Activated T-helper 17 cell treated with anti-CD3 and anti-CD28 coated beads, Interleukin-2, amount 50 U/mL, for 72 hours (primary cell): ENCODE data around the gene ATRIP. TPM values are rescaled to one million over a fixed set of nuclear protein-coding genes. Genes with fewer than 3 reads are reported as not detected.

Source experiments
- ATAC-seq: fragments of 150-1000 bp; cut with Tn5 transposase; replicated peaks from 2 replicates; pipeline ENCODE4 v1.10.0; 2021; ENCODE audit warnings: mild to moderate bottlenecking, moderate library complexity
- H3K27ac Mint-ChIP-seq: one replicate; pipeline ENCODE4 v1.8.0; 2022; ENCODE audit warnings: mixed read lengths
- H3K27me3 Mint-ChIP-seq: one replicate; pipeline ENCODE4 v1.8.0; 2022; ENCODE audit warnings: mixed read lengths
- H3K36me3 Mint-ChIP-seq: one replicate; pipeline ENCODE4 v1.8.0; 2022; ENCODE audit warnings: low read depth, mild to moderate bottlenecking, mixed read lengths
- H3K4me1 Mint-ChIP-seq: one replicate; pipeline ENCODE4 v1.8.0; 2022; ENCODE audit warnings: mixed read lengths
- H3K4me3 Mint-ChIP-seq: one replicate; pipeline ENCODE4 v1.8.0; 2022; ENCODE audit warnings: mild to moderate bottlenecking, mixed read lengths
- H3K9me3 Mint-ChIP-seq: one replicate; pipeline ENCODE4 v1.8.0; 2022; ENCODE audit warnings: mixed read lengths
- total RNA-seq, 2 donors: library from RNA; stranded (reverse); gene quantifications; one replicate each; pipeline ENCODE4 v1.2.3, GENCODE V29; 2022

Gene ATRIP
- total RNA-seq, 2 donors from 2014 or later = 10.5 to 14.9 TPM

- Mint-ChIP-seq H3K4me3 (no peak overlapping the region), H3K9me3 (no peaks in the 10 kb centered on the region), H3K4me1 (no peaks in the 10 kb centered on the region), H3K36me3 (no peaks in the 10 kb centered on the region), H3K27ac (no peak overlapping the region), H3K27me3 (no peaks in the 10 kb centered on the region)
- ATAC-seq = no peak
These were observed 31.1 kb upstream of the ATRIP start for GRCh38 chr3:48415251-48415953.

GRCh38 chr3:48416091-48416505 lies 30.4 kb upstream of the ATRIP start:
- H3K9me3 Mint-ChIP-seq = no peaks in the 10 kb centered on the region
- ATAC-seq = no peak

GRCh38 chr3:48416546-48416945 lies 30.0 kb upstream of the ATRIP start:
- no peak for ATAC-seq
- H3K27ac Mint-ChIP-seq = no peak overlapping the region
- H3K4me3 Mint-ChIP-seq = no peak overlapping the region
- no peaks in the 10 kb centered on the region for H3K9me3 Mint-ChIP-seq
- H3K4me1 Mint-ChIP-seq = no peaks in the 10 kb centered on the region
- no peaks in the 10 kb centered on the region for H3K27me3 Mint-ChIP-seq
- no peaks in the 10 kb centered on the region for H3K36me3 Mint-ChIP-seq

More at GRCh38 chr3:48416091-48416505, 30.4 kb upstream of the ATRIP start:
- Mint-ChIP-seq H3K27me3 (no peaks in the 10 kb centered on the region), H3K27ac (no peak overlapping the region), H3K4me1 (no peaks in the 10 kb centered on the region), H3K36me3 (no peaks in the 10 kb centered on the region), H3K4me3 (no peak overlapping the region)

GRCh38 chr3:48417529-48418108 lies 28.9 kb upstream of the ATRIP start:
- Mint-ChIP-seq H3K27me3 (no peaks in the 10 kb centered on the region), H3K36me3 (no peaks in the 10 kb centered on the region), H3K27ac (no peak overlapping the region), H3K4me1 (no peaks in the 10 kb centered on the region), H3K4me3 (no peak overlapping the region), H3K9me3 (no peaks in the 10 kb centered on the region)
- no peak for ATAC-seq

GRCh38 chr3:48418140-48418539 lies 28.4 kb upstream of the ATRIP start:
- Mint-ChIP-seq H3K27me3 (no peaks in the 10 kb centered on the region), H3K9me3 (no peaks in the 10 kb centered on the region), H3K27ac (no peak overlapping the region), H3K36me3 (no peaks in the 10 kb centered on the region), H3K4me3 (no peak overlapping the region), H3K4me1 (no peaks in the 10 kb centered on the region)
- no peak for ATAC-seq

- H3K36me3 Mint-ChIP-seq = no peaks in the 10 kb centered on the region
- no peaks in the 10 kb centered on the region for H3K27me3 Mint-ChIP-seq
- no peaks in the 10 kb centered on the region for H3K4me1 Mint-ChIP-seq
- H3K27ac Mint-ChIP-seq = no peak overlapping the region
- no peak overlapping the region for H3K4me3 Mint-ChIP-seq
- H3K9me3 Mint-ChIP-seq = no peaks in the 10 kb centered on the region
- ATAC-seq = no peak
These were observed 27.9 kb upstream of the ATRIP start for GRCh38 chr3:48418651-48419050.

- ATAC-seq = no peak
- Mint-ChIP-seq H3K27ac (no peak overlapping the region), H3K4me1 (no peaks in the 10 kb centered on the region), H3K36me3 (no peaks in the 10 kb centered on the region), H3K9me3 (no peaks in the 10 kb centered on the region), H3K4me3 (no peak overlapping the region), H3K27me3 (no peaks in the 10 kb centered on the region)
These were observed 27.4 kb upstream of the ATRIP start for GRCh38 chr3:48419149-48419548.

GRCh38 chr3:48419597-48419996 lies 26.9 kb upstream of the ATRIP start:
- Mint-ChIP-seq H3K27me3 (no peaks in the 10 kb centered on the region), H3K36me3 (no peaks in the 10 kb centered on the region), H3K4me3 (no peak overlapping the region), H3K4me1 (no peaks in the 10 kb centered on the region), H3K27ac (no peak overlapping the region), H3K9me3 (no peaks in the 10 kb centered on the region)
- ATAC-seq = no peak

- no peak overlapping the region for H3K4me3 Mint-ChIP-seq
- no peaks in the 10 kb centered on the region for H3K36me3 Mint-ChIP-seq
- H3K9me3 Mint-ChIP-seq = no peaks in the 10 kb centered on the region
- no peak overlapping the region for H3K27ac Mint-ChIP-seq
- ATAC-seq = no peak
- no peaks in the 10 kb centered on the region for H3K4me1 Mint-ChIP-seq
- no peaks in the 10 kb centered on the region for H3K27me3 Mint-ChIP-seq
These were observed 26.0 kb upstream of the ATRIP start for GRCh38 chr3:48420561-48420960.

GRCh38 chr3:48422272-48422671 lies 24.3 kb upstream of the ATRIP start:
- Mint-ChIP-seq H3K36me3 (no peaks in the 10 kb centered on the region), H3K4me3 (no peak overlapping the region), H3K9me3 (no peaks in the 10 kb centered on the region), H3K27ac (no peak overlapping the region), H3K4me1 (no peaks in the 10 kb centered on the region), H3K27me3 (no peaks in the 10 kb centered on the region)
- no peak for ATAC-seq

GRCh38 chr3:48422681-48423080 lies 23.9 kb upstream of the ATRIP start:
- ATAC-seq = no peak
- H3K27ac Mint-ChIP-seq = no peak overlapping the region
- no peak overlapping the region for H3K4me3 Mint-ChIP-seq
- no peaks in the 10 kb centered on the region for H3K27me3 Mint-ChIP-seq
- H3K4me1 Mint-ChIP-seq = no peaks in the 10 kb centered on the region
- H3K36me3 Mint-ChIP-seq = no peaks in the 10 kb centered on the region
- H3K9me3 Mint-ChIP-seq = no peaks in the 10 kb centered on the region

- Mint-ChIP-seq H3K4me3 (no peak overlapping the region), H3K9me3 (no peaks in the 10 kb centered on the region), H3K4me1 (no peaks in the 10 kb centered on the region), H3K36me3 (no peaks in the 10 kb centered on the region), H3K27me3 (no peaks in the 10 kb centered on the region), H3K27ac (no peak overlapping the region)
- no peak for ATAC-seq
These were observed 23.2 kb upstream of the ATRIP start for GRCh38 chr3:48423241-48423882.

GRCh38 chr3:48423883-48424695 lies 22.4 kb upstream of the ATRIP start:
- no peak for ATAC-seq
- peak overlapping the region; percentile 50 for H3K27ac Mint-ChIP-seq
- H3K4me3 Mint-ChIP-seq = no peak overlapping the region
- H3K4me1 Mint-ChIP-seq = no peaks in the 10 kb centered on the region
- H3K36me3 Mint-ChIP-seq = no peaks in the 10 kb centered on the region
- no peaks in the 10 kb centered on the region for H3K9me3 Mint-ChIP-seq
- no peaks in the 10 kb centered on the region for H3K27me3 Mint-ChIP-seq

- ATAC-seq = no peak
- Mint-ChIP-seq H3K4me3 (no peak overlapping the region), H3K4me1 (no peaks in the 10 kb centered on the region), H3K27me3 (no peaks in the 10 kb centered on the region), H3K27ac (no peak overlapping the region), H3K36me3 (no peaks in the 10 kb centered on the region), H3K9me3 (no peaks in the 10 kb centered on the region)
These were observed 21.2 kb upstream of the ATRIP start for GRCh38 chr3:48425281-48425812.
